H1 (cell line): ENCODE measurements around the gene OR52M1.

Experiments used
- BRCA1 ChIP-seq: IDR thresholded peaks from 2 replicates; pipeline ENCODE4 v1.6.1; 2012; ENCODE audit warnings: low read depth, low read length, improper control_type of control experiment
- CTBP2 ChIP-seq: IDR thresholded peaks from 2 replicates; pipeline ENCODE4 v1.7.0; 2011; ENCODE audit warnings: borderline replicate concordance, mild to moderate bottlenecking, moderate library complexity, mixed read lengths, low read length; ENCODE audit not compliant: insufficient read depth, insufficient read length
- E2F6 ChIP-seq: IDR thresholded peaks from 2 replicates; pipeline ENCODE4 v1.6.1; 2012; ENCODE audit warnings: inconsistent platforms
- EP300 ChIP-seq, 2 experiments: IDR thresholded peaks; 1 replicate in 1 of 2; 2 replicates in 1 of 2; pipeline ENCODE4 v1.6.1; 2011 to 2012; ENCODE audit warnings: low read depth in 2 of 2, low read length in 2 of 2, mild to moderate bottlenecking in 2 of 2, borderline replicate concordance in 1 of 2, inconsistent platforms in 1 of 2, moderate library complexity in 1 of 2
- GABPA ChIP-seq: IDR thresholded peaks from 2 replicates; pipeline ENCODE4 v1.6.1; 2011; ENCODE audit warnings: mild to moderate bottlenecking, low read length, moderate library complexity, borderline replicate concordance; ENCODE audit not compliant: insufficient read depth
- NANOG ChIP-seq: IDR thresholded peaks from 2 replicates; pipeline ENCODE4 v1.6.1; 2011; ENCODE audit warnings: low read length, low read depth, mild to moderate bottlenecking, inconsistent platforms; ENCODE audit not compliant: insufficient read depth, poor library complexity, severe bottlenecking
- PHF8 ChIP-seq: fragments of 200-600 bp; sonication (generic); conservative IDR thresholded peaks from 2 replicates; pipeline ENCODE4 v1.7.1; 2012; ENCODE audit warnings: low read depth, mild to moderate bottlenecking, inconsistent platforms, low read length, moderate library complexity
- POLR2A ChIP-seq, 2 experiments: IDR thresholded peaks; 1 replicate in 1 of 2; 2 replicates in 1 of 2; pipeline ENCODE4 v1.6.1; 2011; ENCODE audit warnings: low read depth in 2 of 2, low read length in 2 of 2, mild to moderate bottlenecking in 2 of 2; ENCODE audit errors: control extremely low read depth in 1 of 2
- POLR2AphosphoS5 ChIP-seq: IDR thresholded peaks from 2 replicates; pipeline ENCODE4 v1.6.1; 2011; ENCODE audit warnings: low read depth, low read length
- RFX5 ChIP-seq: IDR thresholded peaks from 2 replicates; pipeline ENCODE4 v1.6.1; 2011; ENCODE audit warnings: low read depth, low read length, improper control_type of control experiment, borderline replicate concordance
- SRF ChIP-seq: IDR thresholded peaks from 2 replicates; pipeline ENCODE4 v1.6.1; 2011; ENCODE audit warnings: mild to moderate bottlenecking, low read depth, low read length, moderate library complexity
- TBP ChIP-seq: IDR thresholded peaks from 2 replicates; pipeline ENCODE4 v1.6.1; 2011; ENCODE audit warnings: low read depth, low read length, improper control_type of control experiment
- TEAD4 ChIP-seq: IDR thresholded peaks from 2 replicates; pipeline ENCODE4 v1.6.1; 2012; ENCODE audit warnings: low read depth, low read length, inconsistent platforms, mixed read lengths
- TF ChIP-seq, protein P1 (sequence below), 3 experiments: IDR thresholded peaks; 1 replicate in 2 of 3; 2 replicates in 1 of 3; pipeline versions ENCODE4 v1.5.1 to v1.6.1; 2011; ENCODE audit warnings: low read length in 3 of 3, mild to moderate bottlenecking in 3 of 3, inconsistent platforms in 2 of 3, low read depth in 1 of 3, moderate library complexity in 1 of 3; ENCODE audit not compliant: insufficient read depth in 1 of 3; ENCODE audit errors: control extremely low read depth in 1 of 3

DNA sequence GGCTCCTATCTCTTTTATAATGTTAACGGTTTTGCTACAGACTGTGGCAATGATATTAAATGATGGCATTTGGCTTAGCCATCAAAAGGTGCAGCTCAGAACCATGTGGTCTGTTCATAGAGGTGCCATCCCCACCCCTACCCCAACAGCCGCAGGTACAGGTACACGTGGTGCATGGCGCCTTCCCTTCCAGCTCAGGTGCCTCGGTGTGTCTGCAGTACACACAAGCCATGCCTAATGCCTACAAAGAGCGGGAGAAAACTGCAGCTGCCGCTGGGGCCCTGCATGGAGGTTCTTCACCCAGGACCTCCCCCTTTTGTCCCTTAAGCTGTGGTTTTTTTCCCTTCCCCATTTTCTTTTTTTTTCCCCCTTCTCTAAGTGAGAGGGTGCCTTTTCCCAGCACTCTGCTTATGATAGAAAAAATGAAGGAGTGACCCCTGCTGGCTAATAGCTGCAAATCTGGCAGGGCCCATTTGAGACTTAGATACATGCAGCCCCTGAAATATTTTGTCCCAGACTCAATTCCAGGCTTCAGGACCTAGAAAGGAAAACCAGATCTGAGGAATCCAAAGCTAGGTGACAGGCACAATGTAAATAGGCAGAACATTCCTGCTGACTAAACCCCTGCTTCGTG lies 6.5 kb downstream of the OR52M1 start:
- TF ChIP-seq, protein P1, sequence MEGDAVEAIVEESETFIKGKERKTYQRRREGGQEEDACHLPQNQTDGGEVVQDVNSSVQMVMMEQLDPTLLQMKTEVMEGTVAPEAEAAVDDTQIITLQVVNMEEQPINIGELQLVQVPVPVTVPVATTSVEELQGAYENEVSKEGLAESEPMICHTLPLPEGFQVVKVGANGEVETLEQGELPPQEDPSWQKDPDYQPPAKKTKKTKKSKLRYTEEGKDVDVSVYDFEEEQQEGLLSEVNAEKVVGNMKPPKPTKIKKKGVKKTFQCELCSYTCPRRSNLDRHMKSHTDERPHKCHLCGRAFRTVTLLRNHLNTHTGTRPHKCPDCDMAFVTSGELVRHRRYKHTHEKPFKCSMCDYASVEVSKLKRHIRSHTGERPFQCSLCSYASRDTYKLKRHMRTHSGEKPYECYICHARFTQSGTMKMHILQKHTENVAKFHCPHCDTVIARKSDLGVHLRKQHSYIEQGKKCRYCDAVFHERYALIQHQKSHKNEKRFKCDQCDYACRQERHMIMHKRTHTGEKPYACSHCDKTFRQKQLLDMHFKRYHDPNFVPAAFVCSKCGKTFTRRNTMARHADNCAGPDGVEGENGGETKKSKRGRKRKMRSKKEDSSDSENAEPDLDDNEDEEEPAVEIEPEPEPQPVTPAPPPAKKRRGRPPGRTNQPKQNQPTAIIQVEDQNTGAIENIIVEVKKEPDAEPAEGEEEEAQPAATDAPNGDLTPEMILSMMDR (IDR thresholded peaks at IDR 0.05; ENCODE audit: control extremely low read depth in 1 of 3, insufficient read depth in 1 of 3, low read depth in 1 of 3, low read length in 3 of 3), result peak in 2 of 3 experiments; percentile 34 to 51; a peak in 3 of 4 replicates
- TF ChIP-seq TBP, result no peak
- no peak for TF ChIP-seq CTBP2
- no peak for TF ChIP-seq RFX5
- no peak for TF ChIP-seq NANOG
- no peak for TF ChIP-seq POLR2AphosphoS5
- no peak for TF ChIP-seq EP300 (IDR thresholded peaks at IDR 0.05; ENCODE audit: borderline replicate concordance in 1 of 2, low read depth in 2 of 2, low read length in 2 of 2)
- TF ChIP-seq POLR2A (IDR thresholded peaks at IDR 0.05; ENCODE audit: control extremely low read depth in 1 of 2, low read depth in 2 of 2, low read length in 2 of 2), result no peak
- no peak for TF ChIP-seq TEAD4
- TF ChIP-seq SRF, result no peak
- TF ChIP-seq E2F6, result peak; percentile 77; the same call in 1 of the 2 replicates
- no peak for TF ChIP-seq GABPA
- no peak for TF ChIP-seq BRCA1
- no peak for TF ChIP-seq PHF8
